Caco-2 (cell line): ENCODE results near the gene PYDC2. TPM values are rescaled to one million over a fixed set of nuclear protein-coding genes. Genes with fewer than 3 reads are reported as not detected.

Experiments used
- BruUV-seq: library from RNA; stranded (reverse); fragments of 400-500 nt; replicated peaks from 2 replicates; lab custom pipeline; 2021; lab: Mats Ljungman, UMichigan
- CTCF ChIA-PET: fragments of 300-600 bp; sonication (Branson Sonifier 250); formaldehyde crosslinking; loops from one replicate; lab custom pipeline; 2022; ENCODE audit warnings: antibody characterized with exemption; lab: Charles Lee
- POLR2A ChIA-PET: fragments of 300-600 bp; sonication (Branson Sonifier 250); formaldehyde crosslinking; loops from one replicate; lab custom pipeline; 2022; ENCODE audit warnings: antibody characterized with exemption; lab: Charles Lee
- DNase-seq, 2 experiments: peaks; one replicate each; pipeline versions ENCODE4 v3.0.0 to v3.0.0-alpha.2; 2020 to 2022
- H3K27me3 ChIP-seq: replicated peaks from 2 replicates; pipeline ENCODE4 v1.6.0; 2011; ENCODE audit warnings: low read length; ENCODE audit not compliant: control insufficient read depth, insufficient read depth
- H3K36me3 ChIP-seq: 2 replicates; pipeline ENCODE4 v1.5.1; 2011; ENCODE audit warnings: low read length; ENCODE audit not compliant: control insufficient read depth, insufficient read depth
- H3K4me1 ChIP-seq: fragments of 250-450 bp; sonication (Bioruptor Pico); 2 replicates; pipeline ENCODE4 v1.5.1; 2020; ENCODE audit warnings: mild to moderate bottlenecking
- H3K4me3 ChIP-seq: 2 replicates; pipeline ENCODE4 v1.5.1; 2011; ENCODE audit warnings: low read depth, mild to moderate bottlenecking, control low read depth, low read length
- H3K9me3 ChIP-seq: fragments of 250-450 bp; sonication (Bioruptor Pico); 2 replicates; pipeline ENCODE4 v1.5.1; 2020; ENCODE audit warnings: mild to moderate bottlenecking, moderate library complexity
- H3K27ac Mint-ChIP-seq: one replicate; pipeline ENCODE4 v1.8.0; 2022; ENCODE audit warnings: mixed read lengths; ENCODE audit not compliant: unreplicated experiment
- H3K27me3 Mint-ChIP-seq: one replicate; pipeline ENCODE4 v1.8.0; 2022; ENCODE audit warnings: mixed read lengths; ENCODE audit not compliant: insufficient read depth, unreplicated experiment
- H3K36me3 Mint-ChIP-seq: one replicate; pipeline ENCODE4 v1.8.0; 2022; ENCODE audit warnings: mild to moderate bottlenecking, mixed read lengths; ENCODE audit not compliant: insufficient read depth, unreplicated experiment
- H3K4me1 Mint-ChIP-seq: one replicate; pipeline ENCODE4 v1.8.0; 2022; ENCODE audit warnings: low read depth, mixed read lengths; ENCODE audit not compliant: unreplicated experiment
- H3K4me3 Mint-ChIP-seq: one replicate; pipeline ENCODE4 v1.8.0; 2022; ENCODE audit warnings: mild to moderate bottlenecking, moderate library complexity, mixed read lengths; ENCODE audit not compliant: unreplicated experiment
- H3K9me3 Mint-ChIP-seq: one replicate; pipeline ENCODE4 v1.8.0; 2022; ENCODE audit warnings: mixed read lengths; ENCODE audit not compliant: unreplicated experiment
- intact Hi-C: fragments of 100-400 bp; cut with micrococcal nuclease; formaldehyde crosslinking; loops from one replicate; pipeline ENCODE4 v1.10.0; 2022; ENCODE audit not compliant: unreplicated experiment
- total RNA-seq: library from RNA; stranded (reverse); gene quantifications from 2 replicates; pipeline ENCODE4 v1.2.3, GENCODE V29; 2022
- TF ChIP-seq, protein P1 (sequence below), 2 experiments: fragments of 200-600 bp in 1 of 2; IDR thresholded peaks; 1 replicate in 1 of 2; 2 replicates in 1 of 2; pipeline versions ENCODE4 v1.5.1 to v1.8.0; 2011 to 2022; ENCODE audit warnings: antibody characterized with exemption in 1 of 2, control low read depth in 1 of 2, inconsistent platforms in 1 of 2, low read depth in 1 of 2, low read length in 1 of 2, mild to moderate bottlenecking in 1 of 2, moderate library complexity in 1 of 2; ENCODE audit not compliant: insufficient read depth in 1 of 2, severe bottlenecking in 1 of 2, unreplicated experiment in 1 of 2

The PYDC2 gene
- total RNA-seq, 1 experiment from 2014 or later, result not detected

DNA sequence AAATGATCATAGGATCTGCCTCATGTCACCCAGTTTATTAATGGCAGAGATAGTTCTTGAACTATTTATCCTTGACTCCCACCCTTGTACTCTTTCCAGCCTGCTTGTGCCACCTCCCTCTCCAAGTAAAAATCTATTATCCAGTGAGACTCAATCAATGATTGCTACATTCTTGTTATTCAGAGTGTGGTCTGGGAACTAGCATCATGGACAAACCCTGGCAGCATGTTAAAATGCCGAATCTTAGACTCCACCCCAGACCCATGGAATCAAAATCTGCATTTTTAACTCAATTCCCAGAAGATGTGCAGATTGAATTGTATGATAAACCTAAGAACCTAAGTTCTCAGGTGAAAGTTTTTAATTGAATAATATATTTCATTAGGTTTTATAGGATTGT, 34.7 kb upstream of the PYDC2 start:
- H3K4me3 ChIP-seq, result no peak overlapping the region
- no peaks in the 10 kb centered on the region for H3K36me3 Mint-ChIP-seq
- CTCF ChIA-PET, result no interaction called here
- H3K4me1 Mint-ChIP-seq, result peaks cover 6% of the 10 kb centered on the region
- TF ChIP-seq, protein P1, sequence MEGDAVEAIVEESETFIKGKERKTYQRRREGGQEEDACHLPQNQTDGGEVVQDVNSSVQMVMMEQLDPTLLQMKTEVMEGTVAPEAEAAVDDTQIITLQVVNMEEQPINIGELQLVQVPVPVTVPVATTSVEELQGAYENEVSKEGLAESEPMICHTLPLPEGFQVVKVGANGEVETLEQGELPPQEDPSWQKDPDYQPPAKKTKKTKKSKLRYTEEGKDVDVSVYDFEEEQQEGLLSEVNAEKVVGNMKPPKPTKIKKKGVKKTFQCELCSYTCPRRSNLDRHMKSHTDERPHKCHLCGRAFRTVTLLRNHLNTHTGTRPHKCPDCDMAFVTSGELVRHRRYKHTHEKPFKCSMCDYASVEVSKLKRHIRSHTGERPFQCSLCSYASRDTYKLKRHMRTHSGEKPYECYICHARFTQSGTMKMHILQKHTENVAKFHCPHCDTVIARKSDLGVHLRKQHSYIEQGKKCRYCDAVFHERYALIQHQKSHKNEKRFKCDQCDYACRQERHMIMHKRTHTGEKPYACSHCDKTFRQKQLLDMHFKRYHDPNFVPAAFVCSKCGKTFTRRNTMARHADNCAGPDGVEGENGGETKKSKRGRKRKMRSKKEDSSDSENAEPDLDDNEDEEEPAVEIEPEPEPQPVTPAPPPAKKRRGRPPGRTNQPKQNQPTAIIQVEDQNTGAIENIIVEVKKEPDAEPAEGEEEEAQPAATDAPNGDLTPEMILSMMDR (IDR thresholded peaks at IDR 0.05; ENCODE audit: insufficient read depth in 1 of 2, low read depth in 1 of 2, low read length in 1 of 2, severe bottlenecking in 1 of 2, unreplicated experiment in 1 of 2), result no peak
- POLR2A ChIA-PET, result no interaction called here
- H3K36me3 ChIP-seq, result no peaks in the 10 kb centered on the region
- no peak overlapping the region for H3K27ac Mint-ChIP-seq
- peaks cover 5% of the 10 kb centered on the region for H3K9me3 Mint-ChIP-seq
- no peaks in the 10 kb centered on the region for H3K27me3 Mint-ChIP-seq
- H3K27me3 ChIP-seq, result no peaks in the 10 kb centered on the region
- H3K4me1 ChIP-seq, result 0 out of 2 replicates have a peak, but pooled peaks cover 4% of the 10 kb centered on the region
- intact Hi-C loops, result no loop called here
- no TSS peak for BruUV-seq
- H3K9me3 ChIP-seq, result no peaks in the 10 kb centered on the region
- DNase-seq, result no peak
- H3K4me3 Mint-ChIP-seq, result no peak overlapping the region

GRCh38 chr3:191428177-191428576, 32.8 kb upstream of the PYDC2 start:
- no TSS peak for BruUV-seq
- no peaks in the 10 kb centered on the region for H3K36me3 Mint-ChIP-seq
- no peaks in the 10 kb centered on the region for H3K27me3 ChIP-seq
- 0 out of 2 replicates have a peak, but pooled peaks cover 4% of the 10 kb centered on the region for H3K4me1 ChIP-seq
- peaks cover 6% of the 10 kb centered on the region for H3K4me1 Mint-ChIP-seq
- ChIA-PET POLR2A (no interaction called here), CTCF (no interaction called here)
- DNase-seq, result no peak
- TF ChIP-seq, protein P1 (IDR thresholded peaks at IDR 0.05; ENCODE audit: insufficient read depth in 1 of 2, low read depth in 1 of 2, low read length in 1 of 2, severe bottlenecking in 1 of 2, unreplicated experiment in 1 of 2), result no peak
- H3K9me3 Mint-ChIP-seq, result peaks cover 10% of the 10 kb centered on the region
- no peak overlapping the region for H3K4me3 Mint-ChIP-seq
- H3K36me3 ChIP-seq, result no peaks in the 10 kb centered on the region
- H3K27ac Mint-ChIP-seq, result no peak overlapping the region
- no peak overlapping the region for H3K4me3 ChIP-seq
- intact Hi-C loops, result no loop called here
- no peaks in the 10 kb centered on the region for H3K9me3 ChIP-seq
- H3K27me3 Mint-ChIP-seq, result no peaks in the 10 kb centered on the region

GRCh38 chr3:191430103-191430502, 30.9 kb upstream of the PYDC2 start:
- no peaks in the 10 kb centered on the region for H3K27me3 ChIP-seq

More at GRCh38 chr3:191430103-191430502, 30.9 kb upstream of the PYDC2 start:
- no peaks in the 10 kb centered on the region for H3K27me3 Mint-ChIP-seq
- no peak overlapping the region for H3K4me3 Mint-ChIP-seq
- intact Hi-C loops, result no loop called here
- H3K4me1 Mint-ChIP-seq, result peaks cover 6% of the 10 kb centered on the region
- H3K36me3 Mint-ChIP-seq, result no peaks in the 10 kb centered on the region
- TF ChIP-seq, protein P1 (IDR thresholded peaks at IDR 0.05; ENCODE audit: insufficient read depth in 1 of 2, low read depth in 1 of 2, low read length in 1 of 2, severe bottlenecking in 1 of 2, unreplicated experiment in 1 of 2), result no peak
- no peaks in the 10 kb centered on the region for H3K9me3 ChIP-seq
- no peak overlapping the region for H3K27ac Mint-ChIP-seq
- no TSS peak for BruUV-seq
- POLR2A ChIA-PET, result no interaction called here
- no peak for DNase-seq
- peaks cover 10% of the 10 kb centered on the region for H3K9me3 Mint-ChIP-seq
- H3K36me3 ChIP-seq, result no peaks in the 10 kb centered on the region
- 0 out of 2 replicates have a peak, but pooled peaks cover 4% of the 10 kb centered on the region for H3K4me1 ChIP-seq
- CTCF ChIA-PET, result no interaction called here
- no peak overlapping the region for H3K4me3 ChIP-seq
